Common myeloid progenitor, CD34-positive (primary cell): ENCODE measurements around the gene PCDH15.

ENCODE experiments used
- CTCF ChIA-PET: fragments of 350-600 bp; sonication (Branson Sonifier 250); formaldehyde crosslinking; loops from one replicate; lab custom pipeline; 2021; ENCODE audit warnings: antibody characterized with exemption; lab: Charles Lee
- POLR2A ChIA-PET: fragments of 350-600 bp; sonication (Branson Sonifier 250); formaldehyde crosslinking; loops from one replicate; lab custom pipeline; 2021; ENCODE audit warnings: antibody characterized with exemption; lab: Charles Lee
- DNase-seq, 3 donors: peaks; one replicate each; pipeline versions ENCODE4 v3.0.0 to v3.0.0-alpha.2; 2013
- H3K27ac ChIP-seq, 2 experiments: 1 replicate in 1 of 2; 2 replicates in 1 of 2; pipeline ENCODE4 v1.7.0; 2013; ENCODE audit warnings: inconsistent platforms in 2 of 2, low read length in 2 of 2, mild to moderate bottlenecking in 2 of 2, low read depth in 1 of 2, moderate library complexity in 1 of 2; ENCODE audit not compliant: severe bottlenecking in 2 of 2, insufficient read depth in 1 of 2, poor library complexity in 1 of 2
- H3K27me3 ChIP-seq, 5 experiments: replicated peaks in 2 of 5; 1 replicate in 3 of 5; 2 replicates in 2 of 5; pipeline versions ENCODE4 v1.6.1 to v1.7.0; 2013; ENCODE audit warnings: low read length in 4 of 5, mild to moderate bottlenecking in 2 of 5, moderate library complexity in 2 of 5, inconsistent platforms in 1 of 5; ENCODE audit not compliant: insufficient read depth in 5 of 5, control insufficient read depth in 4 of 5
- H3K36me3 ChIP-seq, 4 experiments: 1 replicate in 2 of 4; 2 replicates in 2 of 4; pipeline versions ENCODE4 v1.6.1 to v1.7.0; 2013; ENCODE audit warnings: low read length in 3 of 4, control low read depth in 1 of 4, mild to moderate bottlenecking in 1 of 4; ENCODE audit not compliant: control insufficient read depth in 4 of 4, insufficient read depth in 4 of 4
- H3K4me1 ChIP-seq, 4 experiments: 1 replicate in 3 of 4; 2 replicates in 1 of 4; pipeline versions ENCODE4 v1.6.1 to v1.7.1; 2013; ENCODE audit warnings: low read length in 3 of 4, mild to moderate bottlenecking in 3 of 4, control low read depth in 1 of 4, inconsistent platforms in 1 of 4, moderate library complexity in 1 of 4; ENCODE audit not compliant: control insufficient read depth in 4 of 4, insufficient read depth in 4 of 4; ENCODE audit errors: control extremely low read depth in 1 of 4
- H3K4me3 ChIP-seq, 7 experiments: 1 replicate in 4 of 7; 2 replicates in 3 of 7; pipeline versions ENCODE4 v1.5.1 to v1.7.0; 2013; ENCODE audit warnings: mild to moderate bottlenecking in 7 of 7, low read length in 6 of 7, moderate library complexity in 6 of 7, inconsistent platforms in 2 of 7, low read depth in 2 of 7, control low read depth in 1 of 7; ENCODE audit not compliant: insufficient read depth in 4 of 7, control insufficient read depth in 1 of 7; ENCODE audit errors: extremely low read depth in 1 of 7
- H3K9me3 ChIP-seq, 5 experiments: 1 replicate in 4 of 5; 2 replicates in 1 of 5; pipeline versions ENCODE4 v1.6.1 to v1.7.1; 2013; ENCODE audit warnings: low read length in 4 of 5, mild to moderate bottlenecking in 2 of 5, inconsistent platforms in 1 of 5, low read depth in 1 of 5, moderate library complexity in 1 of 5; ENCODE audit not compliant: control insufficient read depth in 4 of 5, insufficient read depth in 2 of 5; ENCODE audit errors: control extremely low read depth in 1 of 5
- WGBS: methylation state at CpG from one replicate; pipeline ENCODE4 v1.1.5; 2013; ENCODE audit not compliant: insufficient coverage; 5-methylcytosine and 5-hydroxymethylcytosine counted together

PCDH15 gene

GRCh38 chr10:53918755-53919154, 882.3 kb downstream of the PCDH15 start:
- ChIA-PET POLR2A (no interaction called here), CTCF (no interaction called here)
- WGBS: 100% methylated on average over 2 of the region's 4 CpGs

GRCh38 chr10:53909791-53910190, 891.2 kb downstream of the PCDH15 start:
- H3K27ac ChIP-seq: no peak overlapping the region
- POLR2A ChIA-PET: no interaction called here
- no peaks in the 10 kb centered on the region for H3K36me3 ChIP-seq
- no peak for DNase-seq
- CTCF ChIA-PET: no interaction called here
- peaks cover 0 to 3% (median 0%) of the 10 kb centered on the region in 5 experiments for H3K9me3 ChIP-seq
- no peaks in the 10 kb centered on the region for H3K27me3 ChIP-seq
- H3K4me3 ChIP-seq: no peak overlapping the region
- no peaks in the 10 kb centered on the region for H3K4me1 ChIP-seq
- 97% methylated on average over 3 of the region's 5 CpGs for WGBS

More at GRCh38 chr10:53918755-53919154, 882.3 kb downstream of the PCDH15 start:
- DNase-seq: no peak
- H3K36me3 ChIP-seq: no peaks in the 10 kb centered on the region
- no peaks in the 10 kb centered on the region for H3K27me3 ChIP-seq
- no peaks in the 10 kb centered on the region for H3K9me3 ChIP-seq
- H3K4me1 ChIP-seq: no peaks in the 10 kb centered on the region
- no peak overlapping the region for H3K4me3 ChIP-seq
- no peak overlapping the region for H3K27ac ChIP-seq

GRCh38 chr10:53904506-53905241, 896.4 kb downstream of the PCDH15 start:
- ChIA-PET POLR2A (no interaction called here), CTCF (interaction anchor here (0.6 to 1.6 kb wide), 2 partner anchors 13 to 254 kb away, joined by 4 to 5 read pairs; no protein-coding TSS in a partner anchor)
- DNase-seq: no peak
- H3K4me3 ChIP-seq: no peak overlapping the region
- H3K36me3 ChIP-seq: no peaks in the 10 kb centered on the region
- WGBS: 100% methylated on average over 4 of the region's 7 CpGs
- no peaks in the 10 kb centered on the region for H3K4me1 ChIP-seq
- no peaks in the 10 kb centered on the region for H3K27me3 ChIP-seq
- H3K9me3 ChIP-seq: no peaks in the 10 kb centered on the region
- H3K27ac ChIP-seq: no peak overlapping the region

GRCh38 chr10:53903756-53904155, 897.3 kb downstream of the PCDH15 start:
- H3K27me3 ChIP-seq: no peaks in the 10 kb centered on the region
- H3K27ac ChIP-seq: no peak overlapping the region
- CTCF ChIA-PET: interaction anchor here (0.6 kb wide), 1 partner anchor 253 kb away, joined by 4 read pairs; no protein-coding TSS in a partner anchor
- no peaks in the 10 kb centered on the region for H3K36me3 ChIP-seq
- POLR2A ChIA-PET: no interaction called here
- H3K4me3 ChIP-seq: no peak overlapping the region
- no CpG with 5 or more reads among the region's 1 CpG for WGBS
- no peaks in the 10 kb centered on the region for H3K9me3 ChIP-seq
- DNase-seq: no peak
- H3K4me1 ChIP-seq: no peaks in the 10 kb centered on the region

- no peaks in the 10 kb centered on the region for H3K27me3 ChIP-seq
- H3K36me3 ChIP-seq: no peaks in the 10 kb centered on the region
- no peaks in the 10 kb centered on the region for H3K9me3 ChIP-seq
- no peak overlapping the region for H3K4me3 ChIP-seq
- no peak overlapping the region for H3K27ac ChIP-seq
- 76% methylated on average over 4 of the region's 5 CpGs for WGBS
- ChIA-PET CTCF (no interaction called here), POLR2A (no interaction called here)
- H3K4me1 ChIP-seq: no peaks in the 10 kb centered on the region
- DNase-seq: no peak
Observed at GRCh38 chr10:53899463-53900160, 901.4 kb downstream of the PCDH15 start.

GRCh38 chr10:53898532-53898931, 902.5 kb downstream of the PCDH15 start:
- WGBS: no CpG with 5 or more reads among the region's 1 CpG
- POLR2A ChIA-PET: no interaction called here
- no peaks in the 10 kb centered on the region for H3K4me1 ChIP-seq
- no peaks in the 10 kb centered on the region for H3K27me3 ChIP-seq
- H3K9me3 ChIP-seq: no peaks in the 10 kb centered on the region
- DNase-seq: no peak
- H3K36me3 ChIP-seq: no peaks in the 10 kb centered on the region
- no peak overlapping the region for H3K27ac ChIP-seq
- CTCF ChIA-PET: no interaction called here
- no peak overlapping the region for H3K4me3 ChIP-seq

- Histone ChIP-seq H3K4me3 (no peak overlapping the region), H3K9me3 (no peaks in the 10 kb centered on the region), H3K27me3 (no peaks in the 10 kb centered on the region), H3K4me1 (no peaks in the 10 kb centered on the region), H3K36me3 (no peaks in the 10 kb centered on the region), H3K27ac (no peak overlapping the region)
- ChIA-PET CTCF (no interaction called here), POLR2A (no interaction called here)
- WGBS: 93% methylated on average over 4 of the region's 5 CpGs
- no peak for DNase-seq
Observed at GRCh38 chr10:53894145-53894544, 906.9 kb downstream of the PCDH15 start.
